ENCODE measurements around the gene SORBS1. TPM values are rescaled to one million over a fixed set of nuclear protein-coding genes. Genes with fewer than 3 reads are reported as not detected.

SORBS1 gene
- total and polyA plus RNA-seq, 2 donors (not counting 3 experiments of a cell fraction or from before 2014, with no cell fraction given) = 2.0 to 7.9 TPM

DNA sequence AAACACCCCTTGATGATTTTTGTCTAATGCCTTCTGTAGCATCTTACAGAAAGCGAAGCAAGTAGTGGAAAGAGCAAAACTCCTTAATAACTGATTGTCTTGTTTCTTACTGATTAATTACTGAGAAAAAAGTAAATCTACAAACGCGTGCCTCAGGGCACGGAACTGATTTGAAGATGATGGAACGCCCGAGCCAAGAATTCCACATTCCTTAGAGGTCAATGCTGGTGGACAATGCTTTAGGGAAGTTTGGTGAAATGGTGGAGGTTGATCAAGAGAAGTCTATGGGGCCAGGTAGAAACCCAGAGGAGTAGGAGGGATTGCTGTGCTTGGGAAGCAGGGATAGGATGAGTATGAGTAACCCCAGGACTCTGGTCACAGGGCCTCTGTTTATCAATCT lies 5.0 kb upstream of the SORBS1 start:
- TF ChIP-seq JUN (IDR thresholded peaks at IDR 0.05; ENCODE audit: borderline replicate concordance, insufficient read depth, insufficient read length, low read depth) (no peak), MYC (IDR thresholded peaks at IDR 0.05; ENCODE audit: low read depth, low read length) (no peak), EZH2 (IDR thresholded peaks at IDR 0.05; ENCODE audit: borderline replicate concordance, low read depth, low read length, severe bottlenecking) (no peak), GATA2 (IDR thresholded peaks at IDR 0.05; ENCODE audit: insufficient read depth, insufficient read length, low read depth, low read length) (no peak), FOS (IDR thresholded peaks at IDR 0.05; ENCODE audit: borderline replicate concordance, insufficient read depth, low read length) (no peak), POLR2AphosphoS5 (IDR thresholded peaks at IDR 0.05; ENCODE audit: insufficient read depth, low read depth, low read length) (no peak), POLR2A (IDR thresholded peaks at IDR 0.05; ENCODE audit: low read depth, low read length) (no peak)
- TF ChIP-seq, protein P1, sequence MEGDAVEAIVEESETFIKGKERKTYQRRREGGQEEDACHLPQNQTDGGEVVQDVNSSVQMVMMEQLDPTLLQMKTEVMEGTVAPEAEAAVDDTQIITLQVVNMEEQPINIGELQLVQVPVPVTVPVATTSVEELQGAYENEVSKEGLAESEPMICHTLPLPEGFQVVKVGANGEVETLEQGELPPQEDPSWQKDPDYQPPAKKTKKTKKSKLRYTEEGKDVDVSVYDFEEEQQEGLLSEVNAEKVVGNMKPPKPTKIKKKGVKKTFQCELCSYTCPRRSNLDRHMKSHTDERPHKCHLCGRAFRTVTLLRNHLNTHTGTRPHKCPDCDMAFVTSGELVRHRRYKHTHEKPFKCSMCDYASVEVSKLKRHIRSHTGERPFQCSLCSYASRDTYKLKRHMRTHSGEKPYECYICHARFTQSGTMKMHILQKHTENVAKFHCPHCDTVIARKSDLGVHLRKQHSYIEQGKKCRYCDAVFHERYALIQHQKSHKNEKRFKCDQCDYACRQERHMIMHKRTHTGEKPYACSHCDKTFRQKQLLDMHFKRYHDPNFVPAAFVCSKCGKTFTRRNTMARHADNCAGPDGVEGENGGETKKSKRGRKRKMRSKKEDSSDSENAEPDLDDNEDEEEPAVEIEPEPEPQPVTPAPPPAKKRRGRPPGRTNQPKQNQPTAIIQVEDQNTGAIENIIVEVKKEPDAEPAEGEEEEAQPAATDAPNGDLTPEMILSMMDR (IDR thresholded peaks at IDR 0.05; ENCODE audit: extremely low read depth in 1 of 2, insufficient read depth in 1 of 2, low read depth in 1 of 2, low read length in 2 of 2) = no peak
- TF ChIP-seq, protein P2, sequence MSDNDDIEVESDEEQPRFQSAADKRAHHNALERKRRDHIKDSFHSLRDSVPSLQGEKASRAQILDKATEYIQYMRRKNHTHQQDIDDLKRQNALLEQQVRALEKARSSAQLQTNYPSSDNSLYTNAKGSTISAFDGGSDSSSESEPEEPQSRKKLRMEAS (IDR thresholded peaks at IDR 0.05; ENCODE audit: insufficient read depth, insufficient read length) = no peak
- Histone ChIP-seq H3K4me3 (replicated peaks in 1 of 3; ENCODE audit: insufficient read depth in 1 of 3, low read depth in 1 of 3, low read length in 3 of 3) (no peak overlapping the region), H3K4me1 (ENCODE audit: control insufficient read depth, extremely low read depth, insufficient read depth, low read length) (peaks cover 2% of the 10 kb centered on the region), H3K27ac (ENCODE audit: insufficient read depth, low read depth, low read length) (no peak overlapping the region), H3K36me3 (ENCODE audit: control insufficient read depth in 2 of 2, extremely low read depth in 1 of 2, insufficient read depth in 2 of 2, low read length in 2 of 2) (no peaks in the 10 kb centered on the region), H3K4me2 (ENCODE audit: insufficient read depth, low read length) (no peak overlapping the region), H3K9me1 (replicated peaks; ENCODE audit: control insufficient read depth, extremely low read depth, insufficient read depth, low read length) (no peaks in the 10 kb centered on the region), H3K9ac (replicated peaks; ENCODE audit: extremely low read depth, insufficient read depth, low read length) (no peak overlapping the region), H2AFZ (ENCODE audit: low read depth, low read length) (no peak overlapping the region), H3K27me3 (ENCODE audit: control insufficient read depth in 2 of 2, insufficient read depth in 2 of 2, low read length in 2 of 2) (peaks cover 0 to 2% of the 10 kb centered on the region in 2 experiments), H3K79me2 (ENCODE audit: control insufficient read depth, insufficient read depth, low read length) (no peaks in the 10 kb centered on the region), H3K9me3 (replicated peaks; ENCODE audit: control insufficient read depth, insufficient read depth, low read length) (no peaks in the 10 kb centered on the region), H4K20me1 (replicated peaks; ENCODE audit: control insufficient read depth, extremely low read depth, insufficient read depth, low read length) (no peaks in the 10 kb centered on the region)
- no peak for FAIRE-seq
- ChIA-PET CTCF (interaction anchor here (1.0 kb wide), 1 partner anchor 16 kb away, joined by 3 read pairs; no protein-coding TSS in a partner anchor), POLR2A (no interaction called here)
- no peak for DNase-seq (ENCODE audit: low read depth, low spot score)
- dilution Hi-C loops (cut with MboI; ENCODE audit: extremely low pct_ligation_motif_present, low sequenced_read_pairs) (no loop called here), intact Hi-C loops (cut with micrococcal nuclease) (no loop called here)
- no TSS peak for BruUV-seq (replicated peaks)

Data from endothelial cell of umbilical vein (primary cell).